GM23338 (cell line): ENCODE measurements around the gene PECR. TPM values are rescaled to one million over a fixed set of nuclear protein-coding genes. Genes with fewer than 3 reads are reported as not detected.

Source experiments
- ATAC-seq: fragments of 200-7000 bp; cut with Tn5 transposase; 3 replicates; pipeline ENCODE4 v1.9.1; 2020
- DNase-seq: peaks from one replicate; pipeline ENCODE4 v3.0.0-alpha.2; 2015; ENCODE audit warnings: low spot score
- H2AFZ ChIP-seq: fragments of 200-600 bp; sonication (generic); 2 replicates; pipeline ENCODE4 v1.8.0; 2016; ENCODE audit warnings: antibody characterized with exemption, mild to moderate bottlenecking, moderate library complexity
- H3F3A ChIP-seq: fragments of 200-600 bp; sonication (generic); replicated peaks from 2 replicates; pipeline ENCODE4 v1.8.0; 2017; ENCODE audit warnings: antibody characterized with exemption, mixed run types, low read depth
- H3K27ac ChIP-seq: fragments of 200-600 bp; sonication (generic); 2 replicates; pipeline ENCODE4 v1.6.1; 2016; ENCODE audit warnings: low read depth
- H3K27me3 ChIP-seq: fragments of 200-600 bp; sonication (generic); 2 replicates; pipeline ENCODE4 v1.8.0; 2016; ENCODE audit warnings: mild to moderate bottlenecking, mixed run types, moderate library complexity; ENCODE audit not compliant: insufficient read depth
- H3K36me3 ChIP-seq: fragments of 200-600 bp; sonication (generic); 2 replicates; pipeline ENCODE4 v1.8.0; 2016; ENCODE audit warnings: mild to moderate bottlenecking; ENCODE audit not compliant: insufficient read depth
- H3K4me1 ChIP-seq: fragments of 200-600 bp; sonication (generic); 2 replicates; pipeline ENCODE4 v1.8.0; 2016; ENCODE audit warnings: mild to moderate bottlenecking, moderate library complexity; ENCODE audit not compliant: insufficient read depth
- H3K4me2 ChIP-seq: fragments of 200-600 bp; sonication (generic); 2 replicates; pipeline ENCODE4 v1.7.1; 2017; ENCODE audit warnings: mixed run types
- H3K4me3 ChIP-seq: fragments of 200-600 bp; sonication (generic); 2 replicates; pipeline ENCODE4 v1.6.1; 2016; ENCODE audit warnings: mixed run types
- H3K79me2 ChIP-seq: fragments of 200-600 bp; sonication (generic); replicated peaks from 2 replicates; pipeline ENCODE4 v1.8.0; 2017; ENCODE audit warnings: mild to moderate bottlenecking; ENCODE audit not compliant: insufficient read depth
- H3K9me2 ChIP-seq: fragments of 200-600 bp; sonication (generic); 2 replicates; pipeline ENCODE4 v1.8.0; 2017; ENCODE audit not compliant: insufficient read depth
- H4K20me1 ChIP-seq: fragments of 200-600 bp; sonication (generic); replicated peaks from 2 replicates; pipeline ENCODE4 v1.8.0; 2017; ENCODE audit warnings: mild to moderate bottlenecking; ENCODE audit not compliant: insufficient read depth
- H3K27ac Mint-ChIP-seq: 2 replicates; pipeline ENCODE4 v1.8.0; 2020; ENCODE audit warnings: inconsistent platforms, mild to moderate bottlenecking, moderate library complexity, mixed read lengths
- H3K27me3 Mint-ChIP-seq: 3 replicates; pipeline ENCODE4 v1.8.0; 2022; ENCODE audit warnings: low read depth, mild to moderate bottlenecking, moderate library complexity, mixed read lengths, inconsistent platforms; ENCODE audit not compliant: insufficient read depth, poor library complexity
- H3K36me3 Mint-ChIP-seq: 3 replicates; pipeline ENCODE4 v1.8.0; 2021; ENCODE audit warnings: low read depth, mild to moderate bottlenecking, inconsistent platforms, moderate library complexity, mixed read lengths
- H3K4me1 Mint-ChIP-seq: 3 replicates; pipeline ENCODE4 v1.8.0; 2020; ENCODE audit warnings: mild to moderate bottlenecking, inconsistent platforms, mixed read lengths
- H3K4me3 Mint-ChIP-seq: 3 replicates; pipeline ENCODE4 v1.8.0; 2021; ENCODE audit warnings: moderate library complexity, mild to moderate bottlenecking, inconsistent platforms, mixed read lengths
- H3K9me3 Mint-ChIP-seq: 3 replicates; pipeline ENCODE4 v1.8.0; 2020; ENCODE audit warnings: moderate library complexity, mild to moderate bottlenecking, inconsistent platforms, mixed read lengths
- CREB1 ChIP-seq: fragments of 250-450 bp; sonication (Bioruptor Pico); IDR thresholded peaks from 2 replicates; pipeline ENCODE4 v1.5.0; 2020; ENCODE audit warnings: low read depth, mild to moderate bottlenecking, moderate library complexity
- EZH2 ChIP-seq: fragments of 200-600 bp; sonication (generic); IDR thresholded peaks from one replicate; pipeline ENCODE4 v1.8.0; 2017; ENCODE audit warnings: antibody characterized with exemption, mild to moderate bottlenecking, low read depth; ENCODE audit not compliant: unreplicated experiment
- EZH2phosphoT487 ChIP-seq: fragments of 200-600 bp; sonication (generic); IDR thresholded peaks from one replicate; pipeline ENCODE4 v1.8.1; 2018; ENCODE audit warnings: antibody characterized with exemption; ENCODE audit not compliant: unreplicated experiment
- JUNB ChIP-seq: IDR thresholded peaks from one replicate; pipeline ENCODE4 v1.6.1; 2016; ENCODE audit warnings: antibody characterized with exemption; ENCODE audit not compliant: unreplicated experiment
- NANOG ChIP-seq: IDR thresholded peaks from 2 replicates; pipeline ENCODE4 v1.6.1; 2016; ENCODE audit warnings: antibody characterized with exemption, borderline replicate concordance
- POLR2AphosphoS5 ChIP-seq: IDR thresholded peaks from 2 replicates; pipeline ENCODE4 v1.6.1; 2016; ENCODE audit warnings: antibody characterized with exemption, low read depth
- STAT1 ChIP-seq: IDR thresholded peaks from one replicate; pipeline ENCODE4 v1.6.1; 2016; ENCODE audit warnings: antibody characterized with exemption; ENCODE audit not compliant: unreplicated experiment
- ZNF114 ChIP-seq: fragments of 250-450 bp; sonication (Bioruptor Pico); IDR thresholded peaks from 2 replicates; pipeline ENCODE4 v1.5.0; 2020; ENCODE audit warnings: mild to moderate bottlenecking, moderate library complexity
- ZNF331 ChIP-seq: fragments of 250-450 bp; sonication (Bioruptor Pico); IDR thresholded peaks from 2 replicates; pipeline ENCODE4 v1.5.0; 2020; ENCODE audit warnings: low read depth, mild to moderate bottlenecking, moderate library complexity
- polyA plus RNA-seq: library from polyadenylated mRNA; unstranded; fragments of >200 nt; fragmentation: Nextera tagmentation; extraction: Ambion mirVana; gene quantifications from 2 replicates; pipeline ENCODE4 v1.2.1, GENCODE V29; 2016
- total RNA-seq: library from RNA; depleted of rRNA; stranded (reverse); fragments of >200 nt; shearing (Covaris generic); gene quantifications from 2 replicates; pipeline ENCODE4 v1.2.3, GENCODE V29; 2014
- TF ChIP-seq, protein P1 (sequence below): IDR thresholded peaks from one replicate; pipeline ENCODE4 v1.6.1; 2018; ENCODE audit warnings: antibody characterized with exemption; ENCODE audit not compliant: unreplicated experiment
- TF ChIP-seq, protein P2 (sequence below), 2 experiments: fragments of 200-600 bp in 1 of 2; sonication (generic) in 1 of 2; conservative IDR thresholded peaks; 2 replicates each; pipeline versions ENCODE4 v1.5.1 to v1.6.1; 2016 to 2017; ENCODE audit warnings: antibody characterized with exemption in 2 of 2, low read depth in 2 of 2, mild to moderate bottlenecking in 2 of 2, moderate library complexity in 1 of 2
- TF ChIP-seq, protein P3 (sequence below): IDR thresholded peaks from 2 replicates; pipeline ENCODE4 v1.6.1; 2016; ENCODE audit warnings: antibody characterized with exemption

Gene PECR
- total and polyA plus RNA-seq, 2 experiments from 2014 or later, result 12.1 to 15.5 TPM

GRCh38 chr2:216017365-216017764 lies 64.2 kb downstream of the PECR start:
- ATAC-seq, result no peak
- peaks cover 6% of the 10 kb centered on the region for H3K27me3 Mint-ChIP-seq
- no peak overlapping the region for H3K4me2 ChIP-seq
- no peak overlapping the region for H3K27ac ChIP-seq
- H3K79me2 ChIP-seq, result peaks cover 7% of the 10 kb centered on the region
- peaks cover 7% of the 10 kb centered on the region for H3K4me1 ChIP-seq
- H3K36me3 Mint-ChIP-seq, result no peaks in the 10 kb centered on the region; the same call in 2 of the 3 replicates
- no peaks in the 10 kb centered on the region for H4K20me1 ChIP-seq
- H3K4me1 Mint-ChIP-seq, result peaks cover 10% of the 10 kb centered on the region; the same call in 2 of the 3 replicates
- H2AFZ ChIP-seq, result no peak overlapping the region
- no peaks in the 10 kb centered on the region for H3F3A ChIP-seq
- no peaks in the 10 kb centered on the region for H3K36me3 ChIP-seq
- peaks cover 5% of the 10 kb centered on the region; the same call in 1 of the 2 replicates for H3K9me2 ChIP-seq
- DNase-seq, result no peak
- no peak overlapping the region for H3K4me3 Mint-ChIP-seq
- H3K27me3 ChIP-seq, result no peaks in the 10 kb centered on the region
- TF ChIP-seq EZH2 (no peak), CREB1 (CRISPR knock-in tag) (no peak), EZH2phosphoT487 (no peak), JUNB (no peak)
- TF ChIP-seq, protein P1, sequence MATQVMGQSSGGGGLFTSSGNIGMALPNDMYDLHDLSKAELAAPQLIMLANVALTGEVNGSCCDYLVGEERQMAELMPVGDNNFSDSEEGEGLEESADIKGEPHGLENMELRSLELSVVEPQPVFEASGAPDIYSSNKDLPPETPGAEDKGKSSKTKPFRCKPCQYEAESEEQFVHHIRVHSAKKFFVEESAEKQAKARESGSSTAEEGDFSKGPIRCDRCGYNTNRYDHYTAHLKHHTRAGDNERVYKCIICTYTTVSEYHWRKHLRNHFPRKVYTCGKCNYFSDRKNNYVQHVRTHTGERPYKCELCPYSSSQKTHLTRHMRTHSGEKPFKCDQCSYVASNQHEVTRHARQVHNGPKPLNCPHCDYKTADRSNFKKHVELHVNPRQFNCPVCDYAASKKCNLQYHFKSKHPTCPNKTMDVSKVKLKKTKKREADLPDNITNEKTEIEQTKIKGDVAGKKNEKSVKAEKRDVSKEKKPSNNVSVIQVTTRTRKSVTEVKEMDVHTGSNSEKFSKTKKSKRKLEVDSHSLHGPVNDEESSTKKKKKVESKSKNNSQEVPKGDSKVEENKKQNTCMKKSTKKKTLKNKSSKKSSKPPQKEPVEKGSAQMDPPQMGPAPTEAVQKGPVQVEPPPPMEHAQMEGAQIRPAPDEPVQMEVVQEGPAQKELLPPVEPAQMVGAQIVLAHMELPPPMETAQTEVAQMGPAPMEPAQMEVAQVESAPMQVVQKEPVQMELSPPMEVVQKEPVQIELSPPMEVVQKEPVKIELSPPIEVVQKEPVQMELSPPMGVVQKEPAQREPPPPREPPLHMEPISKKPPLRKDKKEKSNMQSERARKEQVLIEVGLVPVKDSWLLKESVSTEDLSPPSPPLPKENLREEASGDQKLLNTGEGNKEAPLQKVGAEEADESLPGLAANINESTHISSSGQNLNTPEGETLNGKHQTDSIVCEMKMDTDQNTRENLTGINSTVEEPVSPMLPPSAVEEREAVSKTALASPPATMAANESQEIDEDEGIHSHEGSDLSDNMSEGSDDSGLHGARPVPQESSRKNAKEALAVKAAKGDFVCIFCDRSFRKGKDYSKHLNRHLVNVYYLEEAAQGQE, result no peak
- no peak overlapping the region for H3K27ac Mint-ChIP-seq
- H3K9me3 Mint-ChIP-seq, result no peaks in the 10 kb centered on the region
- no peak overlapping the region for H3K4me3 ChIP-seq

- DNase-seq (no peak), ATAC-seq (no peak)
- no peak overlapping the region for H3K4me2 ChIP-seq
- H3K4me1 ChIP-seq, result peaks cover 13% of the 10 kb centered on the region
- H3K4me3 Mint-ChIP-seq, result no peak overlapping the region
- H3K27me3 Mint-ChIP-seq, result peaks cover 6% of the 10 kb centered on the region
- peaks cover 15% of the 10 kb centered on the region for H3K79me2 ChIP-seq
- H3K36me3 ChIP-seq, result no peaks in the 10 kb centered on the region
- H2AFZ ChIP-seq, result no peak overlapping the region
- no peaks in the 10 kb centered on the region for H3F3A ChIP-seq
- peaks cover 5% of the 10 kb centered on the region; the same call in 1 of the 2 replicates for H3K9me2 ChIP-seq
- H3K27ac Mint-ChIP-seq, result no peak overlapping the region
- peaks cover 13% of the 10 kb centered on the region; the same call in 2 of the 3 replicates for H3K4me1 Mint-ChIP-seq
- H4K20me1 ChIP-seq, result no peaks in the 10 kb centered on the region
- H3K36me3 Mint-ChIP-seq, result no peaks in the 10 kb centered on the region; the same call in 2 of the 3 replicates
- H3K27ac ChIP-seq, result no peak overlapping the region
- H3K9me3 Mint-ChIP-seq, result no peaks in the 10 kb centered on the region
- no peaks in the 10 kb centered on the region for H3K27me3 ChIP-seq
- H3K4me3 ChIP-seq, result no peak overlapping the region
- TF ChIP-seq ZNF114 (CRISPR knock-in tag) (no peak), ZNF331 (no peak), NANOG (no peak), POLR2AphosphoS5 (no peak), JUNB (no peak), EZH2 (no peak), EZH2phosphoT487 (no peak), STAT1 (no peak)
- TF ChIP-seq, protein P1, result no peak
- TF ChIP-seq, protein P2, sequence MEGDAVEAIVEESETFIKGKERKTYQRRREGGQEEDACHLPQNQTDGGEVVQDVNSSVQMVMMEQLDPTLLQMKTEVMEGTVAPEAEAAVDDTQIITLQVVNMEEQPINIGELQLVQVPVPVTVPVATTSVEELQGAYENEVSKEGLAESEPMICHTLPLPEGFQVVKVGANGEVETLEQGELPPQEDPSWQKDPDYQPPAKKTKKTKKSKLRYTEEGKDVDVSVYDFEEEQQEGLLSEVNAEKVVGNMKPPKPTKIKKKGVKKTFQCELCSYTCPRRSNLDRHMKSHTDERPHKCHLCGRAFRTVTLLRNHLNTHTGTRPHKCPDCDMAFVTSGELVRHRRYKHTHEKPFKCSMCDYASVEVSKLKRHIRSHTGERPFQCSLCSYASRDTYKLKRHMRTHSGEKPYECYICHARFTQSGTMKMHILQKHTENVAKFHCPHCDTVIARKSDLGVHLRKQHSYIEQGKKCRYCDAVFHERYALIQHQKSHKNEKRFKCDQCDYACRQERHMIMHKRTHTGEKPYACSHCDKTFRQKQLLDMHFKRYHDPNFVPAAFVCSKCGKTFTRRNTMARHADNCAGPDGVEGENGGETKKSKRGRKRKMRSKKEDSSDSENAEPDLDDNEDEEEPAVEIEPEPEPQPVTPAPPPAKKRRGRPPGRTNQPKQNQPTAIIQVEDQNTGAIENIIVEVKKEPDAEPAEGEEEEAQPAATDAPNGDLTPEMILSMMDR (conservative IDR thresholded peaks at IDR 0.05; ENCODE audit: low read depth in 2 of 2), result no peak
- TF ChIP-seq, protein P3, sequence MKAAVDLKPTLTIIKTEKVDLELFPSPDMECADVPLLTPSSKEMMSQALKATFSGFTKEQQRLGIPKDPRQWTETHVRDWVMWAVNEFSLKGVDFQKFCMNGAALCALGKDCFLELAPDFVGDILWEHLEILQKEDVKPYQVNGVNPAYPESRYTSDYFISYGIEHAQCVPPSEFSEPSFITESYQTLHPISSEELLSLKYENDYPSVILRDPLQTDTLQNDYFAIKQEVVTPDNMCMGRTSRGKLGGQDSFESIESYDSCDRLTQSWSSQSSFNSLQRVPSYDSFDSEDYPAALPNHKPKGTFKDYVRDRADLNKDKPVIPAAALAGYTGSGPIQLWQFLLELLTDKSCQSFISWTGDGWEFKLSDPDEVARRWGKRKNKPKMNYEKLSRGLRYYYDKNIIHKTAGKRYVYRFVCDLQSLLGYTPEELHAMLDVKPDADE, result no peak
Observed at GRCh38 chr2:216016581-216016980, 65.0 kb downstream of the PECR start.
